Inflammatory macrophage treated with lipopolysaccharide for 4 hours (primary cell): ENCODE measurements around the gene FAM13B.
A peak's percentile ranks its signal among the peaks of the same experiment; 100 is the strongest.

Experiments
- DNase-seq: peaks from one replicate; pipeline ENCODE4 v3.0.0-alpha.2; 2020

The FAM13B gene

DNA sequence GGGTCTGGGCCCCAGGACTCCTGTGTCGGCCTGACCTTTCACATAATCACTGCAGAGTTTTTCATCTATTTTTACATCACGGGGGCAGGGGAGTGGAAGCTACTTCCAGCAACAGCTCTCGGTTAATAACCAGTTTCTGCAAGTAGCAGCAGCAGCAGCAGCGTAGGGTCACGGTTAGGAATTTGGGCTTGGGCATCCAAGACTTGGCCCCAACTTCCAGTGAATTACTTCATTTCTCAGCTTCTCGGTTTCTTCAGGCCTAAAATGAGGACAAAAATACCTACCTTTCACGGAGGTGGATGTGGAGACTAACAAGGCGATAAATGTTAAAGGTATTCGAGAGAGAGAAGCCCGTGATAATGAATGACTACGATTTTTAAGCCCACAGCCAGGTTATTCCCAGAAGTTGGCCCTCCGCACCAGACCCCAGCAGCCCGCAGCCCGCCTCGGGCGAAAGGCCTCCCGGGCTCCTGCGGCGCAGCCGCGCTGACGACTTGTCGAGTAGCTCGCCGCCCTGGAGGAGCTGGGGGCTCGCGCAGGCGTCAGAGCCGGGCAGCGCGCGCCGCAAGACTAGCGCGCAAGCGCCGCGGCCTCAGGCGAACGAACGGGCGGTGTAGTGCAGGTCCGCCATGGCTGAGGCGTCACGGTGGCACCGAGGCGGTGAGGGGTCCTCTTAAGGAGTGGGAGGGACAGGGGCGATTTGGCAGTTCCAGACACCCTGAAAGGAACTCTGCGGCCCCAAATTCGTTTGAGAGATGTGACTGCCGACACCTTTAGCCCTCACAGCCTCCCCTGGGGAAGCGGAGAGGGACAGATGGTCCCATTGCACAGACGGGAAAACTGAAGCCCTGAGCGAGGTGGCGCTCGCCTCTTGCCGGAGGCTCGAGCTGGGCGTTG, 143.8 kb downstream of the FAM13B start, which contains the start of gene PKD2L2:
TSS of gene PKD2L2 (plus strand) at position 595 of the 897 bp plus-strand sequence. CDS start at position 630, 35 bp downstream.
- DNase-seq, result peak; percentile 88

GRCh38 chr5:137888466-137888862, 144.4 kb downstream of the FAM13B start:
- peak; percentile 6 for DNase-seq
